HG02623 (cell line): ENCODE data around the gene LSM7.
A peak's percentile ranks its signal among the peaks of the same experiment; 100 is the strongest.

Source experiments
- ATAC-seq: cut with Tn5 transposase; IDR thresholded peaks from one replicate; pipeline ENCODE4 v1.9.1; 2021; ENCODE audit warnings: moderate library complexity; ENCODE audit not compliant: unreplicated experiment

The LSM7 gene

DNA sequence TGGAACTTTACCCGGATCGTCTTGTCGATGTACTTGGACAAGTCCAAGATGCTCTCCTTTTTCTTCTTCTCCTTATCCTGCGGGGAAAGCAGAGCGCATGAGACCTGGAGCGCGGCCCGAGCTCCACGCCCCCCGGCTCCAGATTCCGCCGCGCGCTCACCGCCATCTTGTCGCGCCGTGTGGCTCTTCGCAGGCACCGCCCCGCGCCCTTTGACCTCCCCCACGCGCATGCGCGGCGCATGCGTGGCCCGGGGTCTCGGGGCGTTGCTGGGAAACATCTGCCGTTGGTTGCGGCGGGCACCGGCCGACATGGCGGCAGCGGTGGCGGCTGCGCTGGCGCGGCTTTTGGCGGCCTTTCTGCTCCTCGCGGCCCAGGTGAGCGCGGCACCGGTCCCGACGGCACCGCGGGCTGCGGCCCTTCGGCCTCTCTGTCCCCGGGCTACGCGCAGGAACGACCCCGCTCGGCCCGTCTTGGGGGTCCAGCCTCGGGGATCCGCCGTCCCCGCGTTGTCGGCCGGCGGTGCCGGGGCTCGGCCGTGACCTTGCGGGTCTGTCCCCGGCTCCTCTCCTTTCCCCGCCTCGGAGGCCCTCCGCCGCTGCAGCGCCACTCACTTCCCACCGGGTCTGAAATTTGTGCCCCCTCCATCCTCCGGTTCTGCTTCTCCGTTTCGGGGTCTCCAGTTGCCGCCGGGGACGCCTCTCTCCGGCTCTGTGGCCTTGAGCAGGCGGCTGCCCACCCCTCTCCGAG lies at the start of gene LSM7, which contains the start of gene SPPL2B:
TSS of gene LSM7 (minus strand) at position 186 of the 748 bp plus-strand sequence. CDS start at position 166, 20 bp downstream.
TSS of gene SPPL2B (plus strand) at position 284 of the 748 bp plus-strand sequence. CDS start at position 310, 26 bp downstream.
- peak; percentile 42 for ATAC-seq

DNA sequence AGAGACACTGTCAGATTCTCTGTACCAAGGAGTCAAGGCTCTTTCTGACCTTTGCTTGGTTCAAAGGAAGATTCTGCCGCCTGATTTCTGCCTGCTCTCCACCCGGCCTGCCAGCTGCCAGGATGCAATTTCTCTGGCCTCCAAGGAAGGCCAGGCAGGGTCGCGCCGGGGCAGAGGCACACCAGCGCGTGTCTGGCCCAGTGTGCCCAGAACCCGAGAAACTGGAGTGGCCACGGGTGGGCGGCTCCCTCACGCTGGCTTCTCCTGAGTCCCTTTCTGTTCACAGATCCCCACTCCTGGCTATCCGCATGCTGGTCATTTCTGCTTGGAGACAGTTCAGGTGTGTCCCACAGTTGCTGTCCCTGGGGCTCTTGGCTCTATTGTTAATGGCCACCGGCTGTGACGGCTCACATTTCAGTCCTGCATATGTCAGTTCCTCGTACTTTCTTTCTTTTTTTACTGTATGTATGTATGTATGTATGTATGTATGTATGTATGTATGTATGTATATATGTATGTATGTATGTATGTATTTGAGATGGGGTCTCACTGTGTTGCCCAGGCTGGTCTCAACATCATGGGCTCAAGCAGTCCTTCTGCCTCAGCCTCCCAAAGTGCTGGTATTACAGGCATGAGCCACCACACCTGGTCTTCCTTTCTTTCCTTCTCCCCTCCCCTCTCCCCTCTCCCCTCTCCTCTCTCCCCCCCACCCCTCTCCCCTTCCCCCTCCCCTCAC lies 48.6 kb upstream of the LSM7 start:
- no peak for ATAC-seq

DNA sequence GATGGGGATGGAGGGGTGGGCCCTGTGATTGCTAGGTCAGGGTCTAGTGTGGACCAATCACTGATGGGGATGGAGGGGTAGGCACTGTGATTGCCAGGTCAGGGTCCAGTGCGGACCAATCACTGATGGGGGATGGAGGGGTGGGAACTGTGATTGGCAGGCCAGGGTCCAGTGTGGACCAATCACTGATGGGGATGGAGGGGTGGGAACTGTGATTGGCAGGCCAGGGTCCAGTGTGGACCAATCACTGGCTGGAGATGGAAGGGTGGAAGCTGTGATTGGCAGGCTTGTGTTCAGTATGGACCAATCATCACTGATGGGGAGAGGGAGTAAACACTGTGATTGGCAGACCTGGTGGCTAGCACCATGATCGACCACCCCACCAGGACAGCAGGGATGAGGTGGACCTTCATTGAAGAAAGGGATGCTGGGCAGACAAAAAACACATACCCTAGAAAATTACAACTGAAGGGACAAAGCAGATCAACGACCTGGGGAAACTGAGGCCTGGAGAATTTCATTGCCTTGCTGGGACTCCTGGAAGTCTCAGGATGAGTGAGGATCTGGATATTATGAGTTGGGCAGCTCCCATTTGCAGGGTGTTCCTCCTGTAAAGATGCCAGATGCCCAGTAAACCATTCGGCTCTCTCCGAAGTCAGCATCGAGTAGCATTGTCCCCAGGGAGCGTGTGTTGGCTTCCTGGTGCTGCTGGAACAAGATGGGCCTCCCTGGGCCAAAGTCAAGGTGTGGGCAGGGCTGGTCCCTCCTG lies 47.2 kb upstream of the LSM7 start:
- no peak for ATAC-seq

DNA sequence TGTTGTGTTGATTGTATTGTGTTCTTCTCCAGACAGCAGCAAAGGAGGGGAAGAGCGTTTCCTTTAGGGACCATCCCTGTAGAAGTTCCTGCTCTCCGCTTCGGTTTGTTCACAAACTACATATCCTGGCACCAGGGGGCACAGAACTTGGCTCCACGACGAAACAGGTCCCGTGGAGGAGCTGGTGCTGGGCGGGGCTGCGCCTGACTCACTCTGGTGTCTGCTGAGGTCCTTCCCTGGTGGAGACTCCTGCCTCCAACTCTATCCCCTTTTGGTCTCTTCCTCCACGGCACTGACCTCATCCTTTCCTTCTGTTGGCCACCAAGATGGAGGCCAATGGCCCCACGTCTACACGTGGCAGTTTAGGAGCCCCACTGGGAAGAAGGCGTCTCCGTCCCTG lies 46.4 kb upstream of the LSM7 start:
- ATAC-seq, result no peak

DNA sequence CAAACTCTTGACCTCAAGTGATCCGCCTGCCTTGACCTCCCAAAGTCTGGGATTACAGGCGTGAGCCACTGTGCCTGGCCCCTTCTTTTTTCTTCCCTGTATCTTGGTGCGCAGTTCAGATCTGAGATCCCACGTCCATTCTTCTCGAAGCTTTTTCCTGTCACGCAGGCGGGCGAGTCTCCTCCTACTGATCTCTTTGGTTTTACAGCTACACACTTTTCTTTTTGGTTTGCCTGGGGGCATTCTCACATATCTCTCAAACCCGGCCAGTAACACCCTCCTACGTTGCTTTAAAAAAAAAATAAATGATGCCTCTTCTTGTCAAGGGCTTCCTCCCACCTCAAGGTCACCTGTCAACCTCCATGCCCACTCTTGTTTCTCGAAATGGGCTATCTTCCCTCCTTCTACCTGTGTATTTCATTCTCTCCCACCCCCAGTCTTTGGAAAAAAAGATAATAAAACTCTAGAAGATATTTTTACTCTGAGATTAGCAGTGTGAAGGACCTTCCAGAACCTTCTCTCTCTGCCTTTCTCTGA lies 43.8 kb upstream of the LSM7 start:
- no peak for ATAC-seq

DNA sequence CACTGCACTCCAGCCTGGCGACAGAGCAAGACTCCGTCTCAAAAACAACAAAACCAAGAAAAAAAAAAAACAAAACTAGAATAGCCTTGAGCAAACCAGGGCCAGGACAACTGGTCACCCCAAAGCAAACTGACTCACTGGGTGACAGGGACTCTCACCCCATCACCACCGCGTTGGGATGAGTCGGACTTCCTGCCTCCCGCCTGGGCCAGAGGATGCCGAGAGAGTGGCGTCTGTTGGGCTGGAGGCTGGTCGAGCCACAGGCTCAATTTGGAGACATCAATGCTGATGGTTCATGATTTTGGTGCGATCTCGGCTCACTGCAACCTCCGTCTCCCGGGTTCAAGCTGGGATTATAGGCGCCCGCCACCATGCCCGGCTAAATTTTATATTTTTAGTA lies 43.3 kb upstream of the LSM7 start:
- no peak for ATAC-seq

DNA sequence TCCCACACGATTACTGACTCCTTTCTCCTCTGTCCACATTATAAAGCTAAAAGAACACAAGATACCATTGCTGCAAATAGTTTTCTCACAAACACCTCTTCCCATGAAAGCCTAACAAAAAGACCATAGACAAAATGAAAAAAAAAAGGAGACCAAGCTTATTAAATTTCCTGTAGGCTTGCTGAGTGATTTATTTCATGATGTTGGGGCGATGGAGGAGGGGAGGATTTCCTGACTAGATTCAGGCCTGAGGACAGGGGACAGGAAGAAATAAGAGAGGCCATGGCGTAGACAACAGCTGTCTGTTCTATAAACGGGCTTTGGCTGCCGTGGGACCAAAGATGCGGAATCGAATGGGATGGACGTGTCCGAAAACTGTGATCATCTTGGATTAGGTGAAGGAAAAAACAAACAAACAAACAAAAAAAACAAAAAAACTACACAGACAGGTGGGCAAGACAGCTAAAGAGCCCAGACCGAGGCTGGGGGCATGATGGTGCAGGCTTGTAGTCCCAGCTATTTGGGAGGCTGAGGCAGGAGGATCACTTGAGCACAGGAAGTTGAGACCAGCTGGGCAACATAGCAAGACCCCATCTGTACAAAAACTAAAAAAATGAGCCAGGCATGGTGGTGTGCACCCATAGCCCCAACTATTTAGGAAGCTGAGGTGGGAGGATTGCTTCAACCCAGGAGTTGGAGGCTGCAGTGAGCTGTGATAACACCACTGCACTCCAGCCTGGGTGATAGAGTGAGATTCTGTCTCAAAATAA lies 37.0 kb upstream of the LSM7 start:
- ATAC-seq, result no peak

DNA sequence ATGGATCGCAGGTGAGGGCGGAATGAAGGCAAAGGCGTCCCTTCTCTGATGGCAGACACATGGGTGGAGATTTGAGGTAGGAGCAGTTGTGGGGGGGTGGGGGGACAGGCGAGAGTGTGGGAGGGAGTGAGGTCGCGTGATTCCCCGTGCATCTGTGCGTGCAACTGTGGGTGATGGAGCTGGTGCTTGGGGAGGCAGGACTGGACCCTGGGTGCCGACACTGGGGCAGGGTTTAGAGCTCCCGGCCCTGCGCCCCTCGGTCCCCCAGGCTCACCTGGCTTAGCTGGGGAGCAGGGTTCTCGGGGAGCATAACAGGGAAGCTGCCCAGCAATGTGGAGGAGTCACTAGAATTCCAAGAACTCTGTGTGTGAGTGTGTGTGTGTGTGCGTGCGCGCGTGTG lies 35.0 kb upstream of the LSM7 start:
- no peak for ATAC-seq

DNA sequence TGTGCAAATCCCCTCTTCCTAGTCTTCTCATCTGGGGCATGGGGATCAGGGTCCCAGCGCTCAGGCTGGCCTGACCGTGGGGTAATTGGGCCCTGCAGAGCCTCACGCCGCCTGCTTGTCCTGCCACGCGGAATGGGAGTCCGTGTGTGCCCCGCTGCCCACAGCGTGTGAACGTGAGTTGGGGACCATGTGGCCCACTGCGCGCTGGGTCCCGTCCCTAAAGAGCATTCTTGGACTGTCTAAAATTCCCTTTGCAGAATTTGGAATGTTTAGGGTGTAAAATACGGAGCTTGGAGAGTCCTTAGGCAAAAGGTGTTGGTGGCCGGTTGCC lies 34.5 kb upstream of the LSM7 start:
- ATAC-seq, result no peak

DNA sequence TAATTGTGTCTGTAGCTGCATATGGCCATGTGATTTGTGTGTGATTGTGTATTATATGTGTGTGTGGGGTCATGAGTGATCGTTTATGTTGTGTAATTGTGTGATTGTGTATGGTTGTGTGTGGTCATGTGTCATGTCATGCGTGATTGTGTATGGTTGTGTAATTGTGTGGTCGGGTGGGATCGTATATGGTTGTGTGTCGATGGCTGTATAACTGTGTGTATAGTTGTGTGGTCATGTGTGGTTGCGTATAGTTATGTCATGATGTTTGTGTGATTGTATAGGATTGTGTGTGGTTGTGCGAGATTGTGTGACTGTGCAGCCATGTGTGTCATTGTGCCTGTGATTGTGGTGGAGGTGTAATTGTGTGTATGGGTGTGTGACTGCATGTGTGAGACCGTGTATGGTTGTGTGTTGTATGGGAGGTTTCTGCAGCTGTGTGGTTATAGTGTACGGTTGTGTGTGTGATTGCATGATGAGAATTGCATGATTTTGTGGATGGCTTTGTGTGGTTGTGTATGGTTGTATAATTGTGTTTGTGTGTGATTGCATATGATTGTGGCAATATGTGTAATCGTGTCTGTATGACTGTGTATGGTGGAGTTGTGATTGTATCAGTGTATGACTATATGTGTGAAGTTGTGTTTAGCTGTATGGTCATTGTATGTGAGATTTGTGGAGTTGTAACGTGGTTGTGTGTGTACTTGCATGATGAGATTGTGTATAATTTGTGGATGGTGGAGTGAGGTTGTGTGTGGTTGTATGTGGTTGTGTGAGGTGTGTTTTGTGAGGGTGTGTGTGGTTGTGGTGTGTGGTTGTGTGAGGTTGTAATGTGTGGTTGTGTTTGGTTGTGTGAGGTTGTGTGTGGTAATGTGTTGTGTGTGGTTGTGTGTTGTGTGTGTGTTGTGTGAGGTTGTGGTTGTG lies 33.9 kb upstream of the LSM7 start:
- ATAC-seq, result no peak

DNA sequence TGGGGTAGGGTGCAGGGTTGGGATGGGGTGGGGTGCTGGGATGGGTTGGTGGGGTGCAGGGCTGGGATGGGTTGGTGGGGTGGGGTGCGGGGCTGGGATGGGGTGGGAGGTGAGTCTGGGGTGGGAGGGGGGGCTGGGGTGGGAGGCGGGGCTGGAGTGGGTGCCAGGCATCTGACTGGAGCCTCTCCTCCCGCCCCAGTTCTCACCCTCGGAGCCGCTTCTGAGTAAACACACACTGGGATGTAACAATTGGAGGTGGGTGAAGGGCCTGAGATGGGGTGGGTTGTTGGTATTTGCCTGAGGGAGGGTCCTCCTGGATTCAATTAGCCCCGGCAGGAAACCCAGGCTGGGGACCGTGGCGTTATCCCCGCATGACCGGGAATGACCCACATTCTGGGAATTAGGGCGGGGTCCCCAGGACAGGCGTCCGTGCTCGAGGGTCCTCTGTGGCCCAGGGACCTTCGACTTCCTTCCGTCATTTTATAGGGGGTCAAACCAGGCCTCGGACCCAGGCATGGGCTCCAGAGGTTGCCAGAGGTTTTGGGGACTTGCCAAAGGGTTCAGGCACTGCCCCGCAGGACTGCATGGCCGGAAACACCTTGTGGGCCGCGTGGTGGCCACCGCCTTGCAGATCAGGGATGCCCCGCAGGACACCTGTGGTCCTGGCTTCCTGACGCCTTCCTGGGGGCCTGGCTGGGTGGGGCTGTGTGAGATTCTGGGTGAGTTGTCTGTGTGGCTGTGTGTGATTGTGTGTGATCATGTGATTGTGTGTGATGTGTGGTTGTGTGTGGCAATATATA lies 33.1 kb upstream of the LSM7 start:
- ATAC-seq, result no peak

DNA sequence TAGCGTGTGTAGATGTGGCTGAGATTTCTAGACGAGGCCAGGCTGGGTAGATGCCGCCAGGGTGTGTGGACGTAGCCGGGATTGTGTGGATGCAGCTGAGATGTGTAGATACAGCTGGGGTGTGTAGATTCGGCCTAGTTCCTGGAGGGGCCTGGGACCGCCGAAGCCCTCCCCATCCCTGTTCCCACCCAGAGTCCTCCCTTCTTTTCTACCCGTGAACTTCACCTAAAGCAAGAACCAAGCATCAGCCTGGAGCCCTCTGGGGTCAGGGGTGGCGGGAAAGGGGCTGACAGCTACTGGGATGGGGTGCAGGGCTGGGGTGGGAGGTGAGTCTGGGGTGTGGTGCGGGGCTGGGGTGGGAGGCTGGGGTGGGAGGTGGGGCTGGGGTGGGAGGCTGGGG lies 32.4 kb upstream of the LSM7 start:
- ATAC-seq, result no peak

DNA sequence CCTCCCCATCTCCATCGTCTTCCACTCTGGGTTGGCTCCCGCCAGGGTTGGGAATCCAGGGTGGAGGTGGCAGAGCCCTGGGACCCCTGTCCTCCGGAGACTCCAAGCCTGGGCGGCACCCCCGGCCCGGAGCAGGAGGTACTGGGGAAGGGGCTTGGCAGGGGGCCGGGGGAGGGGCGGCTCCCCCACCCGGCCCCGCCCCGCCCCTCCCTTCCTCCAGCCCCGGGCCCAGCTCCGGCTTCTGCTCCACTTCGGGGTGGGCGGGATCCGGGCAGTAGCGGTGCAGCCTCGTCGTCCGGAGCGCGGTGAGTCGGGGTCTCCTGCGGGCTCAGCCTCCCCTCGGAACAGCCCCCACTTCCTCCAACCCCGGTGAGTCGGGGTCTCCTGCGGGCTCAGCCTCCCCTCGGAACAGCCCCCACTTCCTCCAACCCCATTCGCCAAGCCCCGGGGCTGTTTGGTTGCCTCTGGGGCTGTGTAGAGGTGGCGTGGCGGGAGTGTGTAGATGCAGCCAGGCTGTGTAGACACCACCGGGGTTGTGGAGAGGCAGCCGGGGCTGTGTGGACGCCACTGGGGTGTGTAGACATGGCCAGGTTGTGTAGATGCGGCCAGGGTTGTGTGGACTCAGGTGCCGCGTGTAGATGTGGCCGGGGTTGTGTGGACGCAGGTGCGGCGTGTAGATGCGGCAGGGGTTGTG lies 31.8 kb upstream of the LSM7 start, which contains the start of gene TMPRSS9:
TSS of gene TMPRSS9 (plus strand) at position 274 of the 694 bp plus-strand sequence. CDS start 29,521 bp downstream, outside the sequence.
- ATAC-seq, result no peak

DNA sequence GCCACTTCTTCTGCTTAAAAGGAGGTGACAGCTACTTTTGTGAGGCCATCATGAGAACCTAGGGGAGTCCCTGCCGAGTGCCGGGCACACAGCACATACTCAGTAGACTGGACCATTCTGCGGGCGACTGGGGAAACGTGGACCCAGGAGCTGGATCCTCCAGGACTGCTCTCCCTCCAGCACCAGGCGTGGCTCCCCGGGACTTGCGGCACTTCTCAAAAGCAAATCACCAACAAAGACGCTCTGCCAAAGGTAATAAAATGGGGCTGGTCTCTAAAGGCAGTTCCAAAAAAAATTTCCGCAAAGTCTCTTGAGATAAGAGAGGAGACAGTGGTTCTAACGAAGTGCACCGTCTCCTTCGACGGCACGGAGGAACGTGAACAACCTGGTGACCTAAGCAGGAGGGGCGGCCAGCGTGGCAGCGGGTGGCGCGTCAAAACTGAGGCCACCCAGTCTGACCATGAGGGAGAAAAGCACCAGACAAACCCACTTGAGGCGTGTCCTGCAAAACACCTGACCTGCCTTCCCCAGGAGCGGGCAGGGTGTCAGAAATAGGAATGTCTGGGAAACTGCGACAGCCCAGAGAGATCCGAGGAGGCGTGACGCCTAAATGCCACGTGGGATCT lies 30.3 kb upstream of the LSM7 start:
- no peak for ATAC-seq

DNA sequence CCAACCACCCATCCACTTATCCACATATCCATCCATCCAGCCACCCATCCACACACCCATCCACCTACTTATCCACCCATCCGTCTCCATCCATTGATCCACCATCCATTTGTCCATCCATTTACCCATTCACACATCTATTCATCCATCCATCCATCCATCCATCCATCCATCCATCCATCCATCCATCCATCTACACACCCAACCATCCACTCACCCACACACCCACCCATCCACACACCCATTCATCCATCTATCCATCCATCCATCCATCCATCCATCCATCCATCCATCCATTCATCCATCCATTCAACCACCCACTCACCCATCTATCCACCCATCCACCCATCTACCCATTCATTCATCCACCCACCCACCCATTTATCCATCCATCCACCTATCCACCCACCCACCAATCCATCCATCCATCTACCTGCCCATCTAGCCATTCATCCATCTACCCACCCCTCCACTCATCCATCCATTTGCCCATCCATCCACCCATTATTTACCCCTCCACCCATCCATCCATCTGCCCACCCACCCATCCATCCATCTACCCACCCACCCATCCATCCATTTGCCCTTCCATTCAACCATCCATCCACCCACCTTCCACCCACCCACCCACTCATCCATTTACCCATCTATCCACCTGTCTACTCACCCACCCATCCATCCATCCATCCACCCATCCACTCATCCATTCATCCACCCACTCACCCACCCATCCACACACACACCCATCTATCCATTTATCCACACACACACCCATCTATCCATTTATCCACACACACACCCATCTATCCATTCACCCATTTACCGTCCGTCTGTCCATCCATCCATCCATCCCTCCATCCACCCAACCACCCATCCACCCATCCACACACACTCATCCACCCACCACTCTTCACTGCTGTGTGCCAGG lies 29.2 kb upstream of the LSM7 start:
- ATAC-seq, result no peak

DNA sequence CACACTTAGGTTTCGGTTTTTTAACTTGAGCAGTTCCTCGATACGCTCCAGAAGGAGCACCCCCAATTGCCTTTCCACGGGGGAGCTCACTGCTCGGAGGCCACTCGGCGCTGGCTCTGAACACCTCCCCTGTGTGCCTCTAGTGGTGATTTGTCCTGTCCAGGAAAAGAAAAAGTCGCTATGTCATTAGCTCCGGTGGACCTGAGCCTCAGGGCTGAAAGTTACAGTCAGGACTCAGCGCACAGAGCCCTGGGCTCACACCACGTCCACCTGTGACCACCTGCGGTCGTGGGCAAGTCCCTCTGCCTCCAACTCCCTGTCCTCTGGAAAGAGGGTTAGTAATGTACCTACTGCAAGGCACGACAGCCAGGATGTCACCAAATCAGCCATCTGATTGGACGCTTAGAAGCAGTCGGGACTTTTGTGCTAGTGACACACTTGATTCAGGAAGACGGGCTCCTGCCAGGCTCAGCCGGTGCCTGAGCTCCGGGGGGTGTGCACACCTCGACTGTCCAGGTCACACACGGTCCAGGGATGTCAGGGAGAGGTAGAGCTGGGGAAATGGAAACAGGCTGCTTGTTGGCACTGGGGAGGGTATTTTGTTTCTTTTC lies 27.8 kb upstream of the LSM7 start:
- no peak for ATAC-seq
